GM18907 (cell line): Measurements from ENCODE around the gene ARL6IP4.

Experiments
- ATAC-seq: cut with Tn5 transposase; IDR thresholded peaks from one replicate; pipeline ENCODE4 v1.9.1; 2021; ENCODE audit warnings: mild to moderate bottlenecking, moderate library complexity; ENCODE audit not compliant: unreplicated experiment

The ARL6IP4 gene

DNA sequence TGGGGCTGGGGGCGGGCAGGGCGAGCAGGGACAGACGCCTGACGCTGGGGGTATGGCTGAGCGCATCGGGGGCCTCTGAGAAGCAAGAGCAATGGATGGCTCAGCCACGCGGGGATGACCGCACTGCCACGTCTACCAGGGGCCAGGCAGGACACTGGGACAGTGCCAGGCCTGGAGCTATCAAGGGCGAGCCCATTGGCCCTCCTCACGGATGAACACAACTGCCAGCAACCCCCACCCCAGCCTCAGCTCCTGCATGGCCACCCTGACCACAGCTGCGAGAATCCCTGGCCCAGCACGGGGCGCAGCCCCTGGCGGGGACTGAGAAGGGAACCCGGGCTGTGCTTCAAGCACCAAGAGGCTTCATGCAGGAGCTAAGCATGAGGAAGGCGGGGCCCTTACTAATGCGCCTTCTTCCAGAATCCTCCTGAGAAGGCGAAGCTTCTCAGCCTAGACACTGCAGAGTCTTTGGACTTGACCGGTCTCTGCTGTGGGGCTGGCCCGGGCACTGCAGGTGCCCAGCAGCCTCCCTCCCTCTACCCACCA lies 9.5 kb downstream of the ARL6IP4 start:
- ATAC-seq, result no peak

DNA sequence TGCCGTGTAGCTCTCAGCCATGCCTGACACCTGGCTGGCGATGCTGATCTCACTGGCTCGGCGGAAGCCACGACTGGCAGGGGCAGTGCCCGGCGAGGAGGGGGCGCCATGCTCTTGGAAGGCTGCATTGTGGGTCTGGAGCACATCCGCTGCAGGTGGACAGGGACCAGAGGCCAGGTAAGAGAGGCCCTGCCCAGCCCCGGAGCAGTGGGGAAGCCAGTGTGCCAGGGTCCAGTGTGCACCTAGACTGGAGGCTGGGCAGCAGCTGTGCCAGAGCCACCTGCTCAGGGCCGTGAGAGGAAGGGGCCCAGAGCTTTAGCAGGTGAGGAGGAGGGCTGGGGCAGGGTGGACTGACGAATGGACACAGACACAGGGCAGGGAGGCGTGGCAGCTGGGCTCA lies 10.1 kb downstream of the ARL6IP4 start:
- no peak for ATAC-seq

DNA sequence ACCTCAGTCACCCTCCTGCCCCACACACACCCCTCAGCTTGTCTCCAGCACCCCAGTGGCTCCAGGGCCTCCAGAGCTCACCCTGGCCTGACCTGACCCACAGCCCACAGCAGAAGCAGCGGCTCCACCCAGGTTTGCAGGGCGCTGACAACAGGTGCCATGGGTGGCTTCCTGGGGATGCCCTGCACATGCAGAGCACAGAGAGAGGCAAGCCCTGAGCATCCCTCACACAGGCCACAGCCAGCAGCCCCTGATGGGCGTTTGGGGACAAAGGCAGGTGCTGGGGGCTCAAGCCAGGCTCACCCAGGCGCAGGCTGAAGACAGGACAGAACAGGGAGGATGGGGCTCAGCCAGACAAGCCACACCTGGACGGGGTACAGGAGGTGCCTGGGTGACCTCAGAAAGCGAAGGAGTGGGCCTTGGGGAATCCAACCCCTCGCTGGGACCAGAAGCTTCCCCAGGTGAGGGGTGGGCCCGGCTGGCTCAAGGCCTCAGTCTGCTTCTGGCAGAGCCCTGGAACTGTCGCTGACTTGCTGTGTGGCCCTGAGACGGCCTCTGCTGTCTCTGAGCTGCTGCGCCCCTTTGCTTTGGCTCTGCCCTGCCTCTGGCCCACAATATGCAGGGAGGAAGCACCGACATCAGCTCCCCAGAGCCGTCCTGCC lies 10.6 kb downstream of the ARL6IP4 start:
- ATAC-seq, result no peak

DNA sequence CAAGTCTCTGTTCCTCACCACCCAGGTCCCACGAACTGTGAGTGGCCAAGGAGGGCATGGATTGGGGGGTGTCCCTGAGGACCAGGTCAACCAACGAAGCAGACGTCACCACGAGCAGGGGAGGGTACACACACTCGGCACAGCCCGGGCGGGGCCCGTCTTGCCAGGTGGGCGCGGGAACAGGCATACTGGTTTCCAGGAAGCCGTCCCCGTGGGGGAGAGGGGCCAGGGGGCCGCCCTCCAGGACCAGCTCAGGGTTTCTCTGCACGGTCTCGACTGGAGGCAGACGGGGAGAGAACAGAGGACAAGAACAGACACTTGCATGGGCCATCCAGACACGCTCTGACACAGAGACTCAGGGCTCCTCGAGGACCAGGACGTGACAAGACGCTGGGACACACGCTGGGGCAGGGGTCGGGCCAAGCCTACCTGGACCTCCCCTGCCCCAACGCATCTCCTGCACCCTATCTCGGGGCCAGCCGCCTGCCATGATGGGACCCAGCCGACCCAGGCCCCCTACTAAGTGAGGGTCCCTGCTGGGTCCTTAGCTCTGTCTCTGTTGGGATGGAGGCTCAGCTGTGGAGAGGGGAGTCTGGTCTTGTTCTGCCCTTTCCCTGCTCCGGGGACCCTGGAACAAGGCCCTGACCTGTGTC lies 11.3 kb downstream of the ARL6IP4 start:
- ATAC-seq, result no peak

DNA sequence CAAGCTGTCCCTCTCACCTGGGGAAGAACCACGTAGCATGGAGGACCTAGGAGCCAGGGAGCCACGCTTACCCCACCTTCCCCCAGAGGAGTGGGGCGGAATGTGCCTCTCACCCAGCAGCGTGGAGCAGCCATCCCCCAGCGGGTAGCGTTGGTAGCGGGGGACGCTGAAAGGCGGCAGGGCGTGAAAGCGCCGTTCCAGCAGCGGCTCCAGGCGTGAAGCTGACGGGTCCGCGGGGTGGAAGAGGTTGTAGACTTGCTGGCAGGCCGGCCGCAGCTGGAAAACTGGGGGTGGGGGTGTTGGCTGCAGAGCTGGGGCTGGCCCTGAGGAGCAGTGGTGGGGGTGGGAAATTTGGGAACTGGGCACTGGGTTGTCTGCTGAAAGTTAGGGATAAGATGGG lies 11.9 kb downstream of the ARL6IP4 start:
- ATAC-seq, result no peak

DNA sequence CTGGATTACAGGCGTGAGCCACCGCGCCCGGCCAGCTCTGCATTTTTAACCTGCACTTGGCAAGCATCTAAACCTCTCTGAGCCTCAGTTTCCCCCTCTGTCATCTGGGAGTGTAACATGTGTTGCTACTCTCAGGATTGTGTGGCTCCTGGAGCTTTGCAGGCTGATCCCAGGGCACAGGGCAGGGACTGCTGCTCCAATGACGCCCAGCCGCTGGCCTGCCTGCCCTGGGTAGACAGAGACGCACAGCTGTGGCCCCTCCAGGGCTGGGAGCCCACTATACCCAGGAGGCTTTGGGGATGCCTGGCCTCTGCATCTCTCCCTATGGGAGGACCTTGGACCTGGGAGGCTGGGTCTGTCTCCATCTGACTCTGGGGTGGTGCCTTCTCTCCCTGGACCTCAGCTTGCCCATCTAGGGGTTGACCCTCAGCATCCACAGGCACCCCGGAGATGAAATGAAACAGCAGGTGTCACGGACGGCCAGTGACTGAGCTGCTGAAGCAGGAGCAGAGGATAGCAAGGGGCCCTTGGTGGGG lies 13.7 kb downstream of the ARL6IP4 start:
- no peak for ATAC-seq

DNA sequence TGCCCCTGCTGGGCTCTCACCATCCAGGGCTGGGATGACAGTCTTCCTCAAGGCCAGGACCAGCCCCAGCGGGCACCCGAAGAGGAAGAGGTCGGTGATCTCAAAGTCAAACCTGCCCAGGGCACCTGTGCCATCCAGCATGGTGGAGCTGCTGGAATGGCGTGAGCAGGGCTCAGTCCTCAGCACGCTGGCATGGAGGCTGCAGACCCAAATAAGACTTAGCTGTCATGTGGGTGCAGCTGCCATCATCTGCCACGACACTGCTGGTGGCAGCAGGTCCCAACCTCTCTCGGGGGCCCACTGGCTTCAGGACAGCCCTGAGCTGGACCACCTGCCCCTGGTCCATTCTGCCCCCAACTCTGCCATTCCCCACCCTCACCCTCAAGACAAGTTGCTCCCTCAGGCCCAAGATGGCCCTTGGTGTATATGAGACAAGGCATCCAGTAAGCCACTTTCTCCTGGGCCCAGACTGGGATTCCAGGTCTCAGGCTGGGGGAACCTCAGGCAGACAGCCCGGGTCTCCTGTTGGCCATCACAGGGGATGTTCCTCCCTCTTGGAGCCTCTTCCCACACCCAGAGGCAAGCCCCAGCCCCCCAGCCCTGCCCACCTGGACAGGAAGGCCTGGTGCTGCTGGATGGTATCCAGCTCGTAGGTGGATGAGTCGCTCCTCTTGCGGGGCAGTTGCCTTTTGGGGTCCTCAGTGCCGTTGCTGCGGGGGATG lies 14.5 kb downstream of the ARL6IP4 start:
- ATAC-seq, result no peak

DNA sequence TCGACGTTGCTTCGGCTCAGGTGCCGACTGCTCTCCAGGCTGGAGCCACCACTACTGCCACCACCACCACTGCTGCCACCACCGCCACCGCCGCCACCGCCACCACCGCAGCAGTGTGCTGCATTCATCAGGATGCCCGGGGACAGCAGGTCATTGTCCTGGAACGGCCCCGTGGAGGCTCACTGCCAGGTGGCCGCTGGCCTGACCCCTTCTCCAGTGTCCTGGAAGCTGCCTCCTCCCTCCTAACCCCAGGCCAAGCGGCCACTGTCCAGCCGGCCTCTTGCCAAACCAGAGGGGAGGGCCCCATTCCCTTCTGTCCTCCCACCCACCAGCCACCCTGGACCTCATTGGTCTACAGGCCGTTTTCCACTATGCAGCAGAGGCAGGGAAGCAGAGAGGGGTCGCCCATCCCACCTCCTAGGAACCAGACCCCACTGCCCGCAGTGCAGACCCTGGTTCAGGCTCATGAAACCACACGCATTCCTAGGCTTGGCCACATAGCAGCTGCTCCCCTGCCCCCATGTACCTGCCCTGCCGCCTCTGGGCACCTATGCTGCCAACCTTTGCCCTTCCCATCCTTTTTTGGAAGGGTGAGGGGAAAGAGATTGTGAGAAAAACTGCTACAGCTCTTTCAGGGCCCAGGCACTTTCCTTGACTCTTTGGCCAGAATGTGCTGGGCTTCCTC lies 15.2 kb downstream of the ARL6IP4 start:
- ATAC-seq, result no peak

DNA sequence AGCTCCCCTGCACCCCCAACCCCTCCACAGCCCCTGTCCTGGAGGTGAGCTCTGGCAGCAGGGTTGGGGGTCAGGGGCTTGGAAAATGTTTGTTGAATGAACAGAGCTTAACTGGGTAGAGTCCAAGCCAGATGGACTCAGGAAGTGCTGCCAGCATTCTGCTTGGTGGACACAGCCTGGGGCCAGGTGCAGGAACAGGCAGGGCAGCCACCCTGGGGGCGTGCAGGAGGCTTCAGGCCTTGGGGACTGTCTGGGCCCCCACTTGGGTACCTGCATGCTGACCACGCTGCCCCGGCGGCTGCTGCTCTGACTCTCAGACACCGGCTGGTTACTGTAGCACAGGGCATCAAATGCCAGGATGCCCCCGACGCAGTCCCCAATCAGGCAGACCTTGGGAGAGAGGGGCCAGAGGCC lies 15.7 kb downstream of the ARL6IP4 start:
- no peak for ATAC-seq

DNA sequence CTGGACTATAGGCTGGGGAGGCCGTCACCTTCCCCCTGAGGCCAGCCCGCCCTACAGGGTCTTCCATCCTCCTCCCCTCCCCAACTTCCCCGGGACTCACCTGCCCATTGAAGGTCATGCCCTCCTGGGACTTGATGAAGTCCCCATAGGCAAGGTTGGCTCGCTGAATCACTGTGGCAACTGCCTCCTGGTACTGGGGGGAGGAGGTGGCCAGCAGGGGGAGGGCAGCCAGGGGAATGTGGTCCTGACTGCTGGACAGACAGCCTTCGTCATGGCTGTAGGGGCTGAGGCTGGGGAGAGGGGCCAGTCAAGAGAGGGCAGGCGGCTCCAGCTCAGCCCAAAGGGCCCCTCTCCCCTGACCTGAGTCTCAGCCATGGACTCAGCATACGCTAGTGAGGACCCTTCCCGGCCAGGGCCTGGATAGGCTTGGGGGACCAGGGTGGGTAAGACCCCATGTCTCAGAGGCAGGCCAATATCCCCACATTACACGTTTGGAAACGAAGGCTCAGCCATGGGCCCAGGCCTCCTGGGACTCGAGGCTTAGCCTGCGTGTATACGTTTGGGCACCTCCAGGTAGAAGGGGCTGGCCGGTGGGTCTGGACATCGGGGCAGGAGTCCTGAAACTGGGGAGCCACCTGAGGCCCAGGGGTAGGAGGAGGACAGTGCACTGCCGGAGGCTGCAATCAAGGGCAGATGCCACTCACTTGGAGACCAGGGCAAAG lies 16.3 kb downstream of the ARL6IP4 start:
- no peak for ATAC-seq

DNA sequence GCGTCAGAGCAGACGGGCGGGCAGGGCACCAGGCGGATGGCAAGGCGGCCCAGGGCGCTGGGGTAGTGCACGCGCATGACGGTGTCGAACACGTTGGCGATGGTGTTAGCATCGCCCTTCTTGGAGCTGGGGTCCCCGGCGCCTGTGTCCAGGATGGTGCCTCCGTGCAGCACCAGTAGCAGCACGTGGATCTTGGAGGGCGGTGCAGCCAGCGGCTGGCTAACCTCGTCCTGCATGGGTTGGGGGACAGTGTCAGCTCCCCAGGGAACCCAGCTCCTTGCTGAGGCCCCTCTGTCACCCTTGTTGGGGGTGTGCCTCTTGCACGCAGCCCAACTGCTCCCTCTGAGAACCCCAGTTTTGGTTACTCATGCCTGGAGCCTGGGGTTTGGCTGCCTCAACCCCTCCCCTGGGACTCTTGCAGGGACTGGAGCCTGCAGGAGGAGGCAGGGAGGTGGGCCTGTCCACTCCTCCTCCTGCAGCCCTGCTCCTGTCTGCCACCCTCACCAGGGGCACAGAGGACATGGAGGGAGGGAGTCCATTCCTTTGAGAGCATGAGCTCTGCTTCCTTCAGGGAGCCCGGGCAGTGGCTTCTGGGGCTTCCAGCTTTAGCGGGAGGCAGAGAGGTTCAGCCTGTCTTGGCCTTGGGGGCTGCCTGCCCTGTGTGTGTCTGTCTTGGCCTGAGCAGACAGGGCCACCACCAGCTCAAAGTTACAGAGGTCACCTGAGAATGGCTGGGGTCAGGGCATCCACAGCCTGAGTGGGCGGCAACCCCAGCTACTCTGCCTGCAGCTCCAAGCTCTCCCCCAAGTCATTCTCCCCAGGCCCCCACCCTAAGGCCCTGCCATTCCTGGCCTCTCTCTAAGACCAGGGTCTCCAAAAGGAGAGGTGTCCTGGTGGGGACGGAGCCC lies 17.1 kb downstream of the ARL6IP4 start:
- no peak for ATAC-seq

DNA sequence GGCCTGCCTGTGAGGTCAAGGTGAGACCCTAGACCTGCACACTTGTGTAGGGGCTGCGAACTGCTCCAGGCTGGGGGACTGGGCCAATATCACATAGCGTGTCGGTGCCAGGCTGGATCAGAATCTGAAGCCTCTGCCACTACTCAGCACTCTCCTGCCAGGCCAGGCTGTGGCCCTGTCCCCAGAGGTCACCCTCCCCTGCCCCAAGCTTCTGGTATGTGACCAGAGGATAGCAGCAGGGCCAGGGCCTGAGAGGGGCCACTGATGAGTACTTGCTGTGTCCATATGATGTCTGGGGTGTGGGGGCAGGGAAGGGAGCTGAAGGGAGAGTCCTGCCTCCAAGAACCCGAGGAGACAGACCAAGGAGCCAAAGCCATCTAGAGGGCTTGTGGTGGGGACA lies 17.8 kb downstream of the ARL6IP4 start:
- ATAC-seq, result no peak

DNA sequence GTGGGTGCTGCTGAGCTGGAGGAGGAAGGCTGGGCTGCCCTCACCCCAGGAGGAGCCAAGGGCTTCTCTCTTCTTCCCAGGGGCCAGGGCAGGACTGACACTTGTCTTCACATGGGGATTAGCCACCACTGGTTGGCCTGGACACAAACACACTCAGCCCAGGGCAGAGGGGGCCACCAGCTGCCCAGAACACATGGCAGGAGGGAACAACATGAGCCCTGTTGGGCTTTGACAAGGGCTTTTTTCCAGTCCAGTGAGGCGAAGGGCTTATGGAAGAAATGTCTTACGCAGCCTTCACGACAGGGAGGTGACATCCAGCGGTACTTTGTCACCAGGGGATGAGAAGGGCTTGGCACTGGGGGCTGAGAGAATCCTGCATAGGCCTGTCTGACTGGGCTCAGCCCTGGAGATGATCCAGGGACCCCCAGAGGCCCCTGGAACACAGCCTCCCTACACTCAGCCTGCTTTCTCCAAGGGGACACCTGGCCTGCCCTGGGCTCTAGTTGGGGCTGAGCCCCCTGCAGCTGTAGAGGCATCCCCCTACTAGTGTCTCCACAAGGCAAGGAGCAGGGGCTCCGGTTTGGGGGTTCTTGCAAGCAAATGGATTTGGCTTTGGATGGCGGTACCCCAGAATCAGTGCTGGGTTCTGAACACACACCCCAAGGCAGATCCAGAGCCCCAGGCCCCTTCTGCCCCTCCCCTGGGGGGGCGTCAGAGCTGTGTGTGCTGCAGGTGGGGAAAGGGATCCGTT lies 18.9 kb downstream of the ARL6IP4 start:
- ATAC-seq, result no peak

DNA sequence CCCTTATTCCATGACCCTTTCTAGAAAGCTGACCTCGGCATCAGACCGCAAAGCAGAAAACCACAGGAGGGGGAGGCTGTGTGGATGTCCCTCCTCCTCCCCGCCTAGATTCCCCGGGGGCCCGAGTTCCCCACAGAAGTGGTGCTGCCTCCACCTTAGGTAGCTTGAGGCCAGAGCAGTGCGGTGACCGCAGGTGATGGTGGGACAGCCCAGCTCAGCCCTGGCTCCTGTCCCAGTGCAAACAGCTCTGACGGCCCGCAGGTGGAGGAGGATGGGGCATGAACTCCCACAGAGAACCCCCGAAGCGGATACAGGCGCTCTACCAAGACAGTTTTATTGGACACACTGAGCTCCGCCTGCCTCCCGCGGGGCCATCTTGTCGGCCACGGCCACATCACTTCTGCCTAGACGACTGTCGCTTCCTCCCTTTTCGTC lies 19.5 kb downstream of the ARL6IP4 start:
- no peak for ATAC-seq

DNA sequence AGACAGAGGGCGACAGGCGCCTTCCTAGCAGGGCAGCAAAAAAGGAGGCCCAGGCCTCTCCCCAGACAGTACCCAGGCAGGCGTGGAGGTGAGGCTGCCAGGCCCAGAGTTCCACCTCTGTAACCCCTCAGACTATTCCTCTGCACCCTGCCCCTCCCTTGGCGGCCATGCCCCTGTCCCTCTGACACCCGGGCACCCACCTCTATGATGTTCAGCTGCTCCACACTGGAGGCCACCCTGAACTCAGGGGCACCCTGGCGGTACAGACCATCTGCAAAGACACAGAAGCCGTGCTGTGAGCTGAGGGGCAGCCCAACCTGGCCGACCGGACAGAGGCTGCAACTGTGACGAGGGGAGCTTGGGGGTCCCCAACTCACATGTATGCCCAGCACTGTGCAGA lies 20.1 kb downstream of the ARL6IP4 start:
- no peak for ATAC-seq

DNA sequence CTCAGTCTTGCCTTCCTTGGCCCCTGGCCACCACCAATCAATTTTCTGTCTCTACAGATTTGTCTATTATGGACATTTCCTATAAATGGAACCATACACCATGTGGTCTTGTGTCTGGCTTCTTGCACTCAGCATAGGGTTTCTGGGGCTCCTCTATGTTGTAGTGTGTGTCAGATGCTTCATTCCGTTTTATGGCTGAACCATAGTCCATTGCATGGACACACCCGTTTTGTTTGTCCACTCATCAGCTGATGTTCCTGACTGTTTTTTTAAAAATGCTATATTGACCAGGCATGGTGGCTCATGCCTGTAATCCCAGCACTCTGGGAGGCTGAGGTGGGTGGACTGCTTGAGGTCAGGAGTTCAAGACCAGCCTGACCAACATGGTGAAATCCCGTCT lies 21.0 kb downstream of the ARL6IP4 start:
- ATAC-seq, result no peak

DNA sequence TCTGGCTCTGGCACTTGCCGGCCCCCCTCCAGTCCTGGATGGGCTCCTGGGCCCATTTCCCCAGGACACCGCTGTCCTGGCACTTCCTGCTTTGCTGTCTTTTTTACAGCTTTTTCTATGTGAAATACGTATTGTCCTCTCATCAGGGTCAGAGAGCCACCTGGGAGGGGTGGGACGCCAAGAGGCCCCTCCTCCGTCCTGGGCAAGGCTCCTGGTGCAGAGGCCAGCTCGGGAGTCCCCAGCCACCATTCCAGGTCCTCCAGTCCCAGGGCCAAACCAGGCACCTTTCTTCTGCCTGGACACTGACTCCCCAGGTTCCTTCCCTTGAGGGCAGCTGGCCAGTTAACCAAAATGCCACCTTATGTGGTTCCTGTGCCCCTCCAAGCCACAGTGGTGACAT lies 22.8 kb downstream of the ARL6IP4 start:
- ATAC-seq, result no peak

DNA sequence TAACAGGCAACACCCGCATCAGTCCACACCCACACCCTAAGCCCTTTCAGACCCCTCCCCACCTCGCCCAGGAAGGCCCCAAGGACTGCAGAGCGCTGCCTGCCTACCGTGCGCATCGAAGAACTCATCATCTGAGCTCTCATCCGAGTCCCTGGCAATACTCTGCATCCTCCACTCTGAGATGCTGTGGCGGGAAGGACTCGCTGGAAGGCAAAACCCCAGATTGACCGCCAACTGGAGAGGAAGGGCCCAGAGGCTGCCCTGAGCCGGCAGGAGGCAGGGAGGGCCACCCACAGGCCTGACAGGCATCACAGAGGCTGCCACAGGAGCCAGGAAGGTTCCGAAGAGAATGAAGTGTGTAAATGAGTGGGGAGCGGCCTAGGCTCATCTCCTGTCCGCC lies 23.8 kb downstream of the ARL6IP4 start:
- ATAC-seq, result no peak
